Testis (tissue), 3 donors: ENCODE data around the gene CD44. TPM values are rescaled to one million over a fixed set of nuclear protein-coding genes. Genes with fewer than 3 reads are reported as not detected.

Experiments used
- DNase-seq: peaks from one replicate; pipeline ENCODE4 v3.0.0-alpha.2; 2019
- H3K27ac ChIP-seq, 2 donors: fragments of 200-600 bp; sonication (generic); one replicate each; pipeline ENCODE4 v1.5.1; 2019
- H3K27me3 ChIP-seq: fragments of 200-600 bp; sonication (generic); one replicate; pipeline ENCODE4 v1.5.1; 2019
- H3K36me3 ChIP-seq: fragments of 200-600 bp; sonication (generic); one replicate; pipeline ENCODE4 v1.5.1; 2017; ENCODE audit warnings: low read depth; ENCODE audit errors: missing control alignments
- H3K4me1 ChIP-seq: fragments of 200-600 bp; sonication (generic); one replicate; pipeline ENCODE4 v1.5.1; 2019
- H3K4me3 ChIP-seq, 2 donors: fragments of 200-600 bp; sonication (generic); one replicate each; pipeline ENCODE4 v1.5.1; 2017 to 2019
- H3K9me3 ChIP-seq: fragments of 200-600 bp; sonication (generic); one replicate; pipeline ENCODE4 v1.5.1; 2017
- POLR2A ChIP-seq: fragments of 450-650 bp; IDR thresholded peaks from one replicate; pipeline ENCODE4 v1.6.1; 2017; ENCODE audit warnings: antibody characterized with exemption, mild to moderate bottlenecking, moderate library complexity
- WGBS, 2 donors: methylation state at CpG; one replicate each; pipeline ENCODE4 v1.1.5; 2018; 5-methylcytosine and 5-hydroxymethylcytosine counted together
- intact Hi-C: fragments of 100-400 bp; cut with DNase I; formaldehyde crosslinking; loops from one replicate; pipeline ENCODE4 v1.15.1; 2023; ENCODE audit warnings: low total_unique reads
- polyA plus RNA-seq: library from polyadenylated mRNA; stranded (reverse); fragments of 350-450 nt; fragmentation: Illumina TruSeq; extraction: RNeasy Lipid Tissue Mini Kit (QIAGEN cat#74804); gene quantifications from one replicate; pipeline ENCODE4 v1.2.3, GENCODE V29; 2014; ENCODE audit warnings: low read depth, low replicate concordance; ENCODE audit not compliant: insufficient read depth
- total RNA-seq, 2 donors: library from RNA; depleted of rRNA; stranded (reverse); fragments of >200 nt; gene quantifications; one replicate each; pipeline ENCODE4 v1.2.3, GENCODE V29; 2016
- TF ChIP-seq, protein P1 (sequence below), 3 experiments: fragments of 450-650 bp in 2 of 3; fragments of 200-600 bp in 1 of 3; sonication (generic) in 1 of 3; IDR thresholded peaks; one replicate each; pipeline ENCODE4 v1.5.1; 2016 to 2019; ENCODE audit warnings: antibody characterized with exemption in 3 of 3, mild to moderate bottlenecking in 2 of 3, moderate library complexity in 1 of 3

CD44 gene
- total and polyA plus RNA-seq, 3 donors from 2014 or later = 4.0 to 44.5 (median 13.4) TPM

DNA sequence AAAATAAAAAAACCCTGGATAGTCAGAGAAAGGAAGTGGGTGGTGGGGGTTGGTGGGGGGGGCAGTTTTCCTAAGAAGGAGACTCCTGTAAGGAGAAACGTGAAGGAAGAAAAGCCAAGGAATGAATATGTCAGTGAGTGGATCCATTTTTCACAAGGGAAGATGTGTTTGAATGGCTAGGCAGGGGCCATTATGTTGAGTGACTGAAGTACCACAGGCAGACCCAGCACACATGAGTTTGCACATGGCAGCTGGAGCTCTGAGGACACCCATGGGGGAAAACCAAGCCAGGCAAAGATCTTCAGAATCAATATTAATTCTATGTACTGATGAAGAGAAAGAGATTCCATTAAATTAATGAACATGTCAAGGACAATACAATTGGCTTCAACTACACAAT, 67.6 kb downstream of the CD44 start:
- Histone ChIP-seq H3K27me3 (no peaks in the 10 kb centered on the region), H3K4me3 (no peak overlapping the region), H3K9me3 (no peaks in the 10 kb centered on the region), H3K27ac (no peak overlapping the region), H3K36me3 (no peaks in the 10 kb centered on the region), H3K4me1 (no peaks in the 10 kb centered on the region)
- DNase-seq = no peak
- intact Hi-C loops = no loop called here
- 71 to 74% methylated on average over 1 of the region's 1 CpG for WGBS, 2 donors
- no peak for TF ChIP-seq POLR2A
- TF ChIP-seq, protein P1, sequence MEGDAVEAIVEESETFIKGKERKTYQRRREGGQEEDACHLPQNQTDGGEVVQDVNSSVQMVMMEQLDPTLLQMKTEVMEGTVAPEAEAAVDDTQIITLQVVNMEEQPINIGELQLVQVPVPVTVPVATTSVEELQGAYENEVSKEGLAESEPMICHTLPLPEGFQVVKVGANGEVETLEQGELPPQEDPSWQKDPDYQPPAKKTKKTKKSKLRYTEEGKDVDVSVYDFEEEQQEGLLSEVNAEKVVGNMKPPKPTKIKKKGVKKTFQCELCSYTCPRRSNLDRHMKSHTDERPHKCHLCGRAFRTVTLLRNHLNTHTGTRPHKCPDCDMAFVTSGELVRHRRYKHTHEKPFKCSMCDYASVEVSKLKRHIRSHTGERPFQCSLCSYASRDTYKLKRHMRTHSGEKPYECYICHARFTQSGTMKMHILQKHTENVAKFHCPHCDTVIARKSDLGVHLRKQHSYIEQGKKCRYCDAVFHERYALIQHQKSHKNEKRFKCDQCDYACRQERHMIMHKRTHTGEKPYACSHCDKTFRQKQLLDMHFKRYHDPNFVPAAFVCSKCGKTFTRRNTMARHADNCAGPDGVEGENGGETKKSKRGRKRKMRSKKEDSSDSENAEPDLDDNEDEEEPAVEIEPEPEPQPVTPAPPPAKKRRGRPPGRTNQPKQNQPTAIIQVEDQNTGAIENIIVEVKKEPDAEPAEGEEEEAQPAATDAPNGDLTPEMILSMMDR (IDR thresholded peaks at IDR 0.05) = no peak

DNA sequence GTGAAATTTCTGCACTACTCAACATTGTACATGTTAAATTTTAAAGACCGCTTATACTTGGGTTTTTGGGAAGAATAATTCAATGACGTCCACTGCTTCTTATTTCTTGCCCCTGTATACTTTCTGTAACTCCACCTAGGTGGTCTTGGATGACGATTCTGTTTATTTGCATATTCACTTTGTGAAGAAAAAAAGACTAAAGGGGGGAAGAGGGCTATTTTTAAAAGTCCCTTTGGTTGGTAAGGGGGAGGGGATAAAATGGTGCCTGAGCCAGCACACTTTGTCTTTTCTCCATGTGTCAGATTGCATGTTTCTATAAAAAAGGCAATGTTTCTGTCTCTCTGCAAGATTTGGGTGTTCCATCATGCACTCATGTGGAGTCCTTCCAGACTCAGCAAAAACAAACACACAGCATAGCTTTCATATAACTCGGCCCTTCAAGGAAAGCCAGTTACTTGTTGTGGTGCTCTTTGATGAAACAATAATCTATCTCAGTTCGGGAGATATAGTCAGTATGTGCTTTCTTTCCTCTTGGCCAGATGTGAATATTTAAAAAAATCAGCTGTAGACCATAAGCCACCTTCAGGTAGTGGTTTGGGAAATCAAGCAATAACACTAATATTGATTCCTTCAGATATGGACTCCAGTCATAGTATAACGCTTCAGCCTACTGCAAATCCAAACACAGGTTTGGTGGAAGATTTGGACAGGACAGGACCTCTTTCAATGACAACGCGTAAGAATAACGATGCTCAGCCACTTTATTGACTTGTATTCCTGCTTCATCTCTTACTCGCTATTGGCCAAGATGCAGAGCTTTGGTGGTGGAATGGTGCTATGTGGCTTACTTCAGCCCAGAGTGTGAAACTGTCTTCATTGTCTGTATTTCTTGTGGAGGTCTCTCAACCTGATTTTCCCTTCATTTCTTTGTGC, 68.8 kb downstream of the CD44 start:
- no peaks in the 10 kb centered on the region for H3K9me3 ChIP-seq

DNA sequence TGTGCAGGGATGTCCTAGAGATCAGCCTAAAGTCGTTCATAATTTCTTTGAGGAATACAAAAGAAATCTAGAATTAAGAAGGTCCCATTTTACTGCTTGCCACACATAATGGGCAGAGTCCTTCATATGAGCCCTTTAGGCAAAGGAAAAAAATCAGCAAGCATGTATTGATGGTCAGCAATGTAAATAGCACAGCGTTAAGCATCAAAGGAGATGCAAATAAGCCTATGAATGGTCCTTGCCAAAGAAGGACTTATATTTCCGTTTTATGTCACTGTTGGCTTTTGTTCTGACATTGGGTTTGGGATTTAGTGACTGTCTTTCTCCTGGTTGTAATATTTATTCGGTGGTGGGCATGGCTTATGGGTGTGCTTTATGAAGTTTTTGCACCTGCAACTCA, 69.8 kb downstream of the CD44 start:
- whole genome bisulfite sequencing, 2 donors = 64 to 75% methylated on average over 4 of the region's 4 CpGs
- no peaks in the 10 kb centered on the region for H3K9me3 ChIP-seq

More for the DNA sequence above, 68.8 kb downstream of the CD44 start:
- no peak for DNase-seq
- Histone ChIP-seq H3K27me3 (no peaks in the 10 kb centered on the region), H3K36me3 (no peaks in the 10 kb centered on the region), H3K4me3 (no peak overlapping the region), H3K27ac (no peak overlapping the region), H3K4me1 (no peaks in the 10 kb centered on the region)
- TF ChIP-seq, protein P1 (IDR thresholded peaks at IDR 0.05) = no peak
- no peak for TF ChIP-seq POLR2A
- intact Hi-C loops = no loop called here
- 75 to 78% methylated on average over 10 of the region's 10 CpGs for WGBS, 2 donors

DNA sequence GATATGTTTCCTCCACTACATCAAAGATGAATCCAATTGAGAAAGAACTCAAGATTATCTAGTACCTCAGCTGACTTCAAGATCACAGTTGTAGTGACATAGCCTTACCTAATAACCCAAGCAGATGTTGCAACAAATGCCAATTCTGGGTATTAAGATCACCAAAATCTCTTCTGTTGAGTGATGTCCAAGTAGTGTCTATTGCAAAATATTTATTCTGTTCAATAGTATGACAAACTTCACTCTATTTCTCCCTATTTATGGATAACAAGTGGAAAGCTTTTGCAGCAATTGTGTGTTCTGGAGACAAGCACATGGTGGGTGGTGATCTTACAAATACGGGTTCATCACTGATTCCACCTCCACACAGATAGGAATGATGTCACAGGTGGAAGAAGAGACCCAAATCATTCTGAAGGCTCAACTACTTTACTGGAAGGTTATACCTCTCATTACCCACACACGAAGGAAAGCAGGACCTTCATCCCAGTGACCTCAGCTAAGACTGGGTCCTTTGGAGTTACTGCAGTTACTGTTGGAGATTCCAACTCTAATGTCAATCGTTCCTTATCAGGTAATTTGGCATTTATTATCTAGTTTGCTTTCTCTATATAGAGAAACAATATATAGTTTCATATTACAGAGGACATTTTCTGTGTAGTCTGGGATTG, 72.0 kb downstream of the CD44 start:
- no peak for DNase-seq
- no peak overlapping the region for H3K27ac ChIP-seq
- no peaks in the 10 kb centered on the region for H3K4me1 ChIP-seq
- TF ChIP-seq, protein P1 (IDR thresholded peaks at IDR 0.05) = no peak
- no peak for TF ChIP-seq POLR2A
- H3K4me3 ChIP-seq = no peak overlapping the region
- intact Hi-C loops = no loop called here
- H3K27me3 ChIP-seq = no peaks in the 10 kb centered on the region
- H3K36me3 ChIP-seq = no peaks in the 10 kb centered on the region
- no peaks in the 10 kb centered on the region for H3K9me3 ChIP-seq
- WGBS, 2 donors = 84 to 89% methylated on average over 3 of the region's 3 CpGs

More for the DNA sequence above, 69.8 kb downstream of the CD44 start:
- Histone ChIP-seq H3K27me3 (no peaks in the 10 kb centered on the region), H3K27ac (no peak overlapping the region), H3K4me1 (no peaks in the 10 kb centered on the region), H3K36me3 (no peaks in the 10 kb centered on the region), H3K4me3 (no peak overlapping the region)
- TF ChIP-seq, protein P1 (IDR thresholded peaks at IDR 0.05) = no peak
- TF ChIP-seq POLR2A = no peak
- intact Hi-C loops = no loop called here
- no peak for DNase-seq
